AG09309 (cell line): ENCODE data around the gene GNG12.

ENCODE experiments used
- DNase-seq: peaks from one replicate; pipeline ENCODE4 v3.0.0-alpha.2; 2010; ENCODE audit warnings: low read depth
- H3K4me3 ChIP-seq: 2 replicates; pipeline ENCODE4 v1.5.1; 2011; ENCODE audit warnings: mild to moderate bottlenecking, low read depth, low read length, moderate library complexity; ENCODE audit not compliant: control insufficient read depth
- TF ChIP-seq, protein P1 (sequence below): IDR thresholded peaks from 2 replicates; pipeline ENCODE4 v1.5.1; 2011; ENCODE audit warnings: mild to moderate bottlenecking, low read depth, low read length, inconsistent platforms; ENCODE audit not compliant: insufficient read depth, control insufficient read depth; ENCODE audit errors: missing control alignments

Gene GNG12

DNA sequence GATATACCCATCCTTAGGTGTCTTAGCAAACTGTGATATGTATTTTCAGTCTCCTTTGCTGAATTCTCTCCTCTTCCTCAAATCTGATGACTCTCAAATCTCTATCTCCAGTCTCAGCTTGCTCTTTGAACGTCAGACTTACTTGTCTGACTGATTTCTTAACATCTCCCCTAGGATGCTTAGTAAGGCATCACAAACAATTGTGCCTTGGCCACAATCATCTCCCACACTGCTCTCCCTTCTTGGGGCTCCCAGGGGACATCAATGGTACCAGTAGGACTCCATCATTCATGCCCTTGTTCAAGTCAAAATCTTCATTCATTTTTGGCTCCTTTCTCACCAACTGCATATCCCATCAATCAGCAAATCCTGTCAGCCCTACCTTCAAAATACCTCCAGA is 42.0 kb downstream of the GNG12 start:
- DNase-seq = no peak
- no peak overlapping the region for H3K4me3 ChIP-seq
- TF ChIP-seq, protein P1, sequence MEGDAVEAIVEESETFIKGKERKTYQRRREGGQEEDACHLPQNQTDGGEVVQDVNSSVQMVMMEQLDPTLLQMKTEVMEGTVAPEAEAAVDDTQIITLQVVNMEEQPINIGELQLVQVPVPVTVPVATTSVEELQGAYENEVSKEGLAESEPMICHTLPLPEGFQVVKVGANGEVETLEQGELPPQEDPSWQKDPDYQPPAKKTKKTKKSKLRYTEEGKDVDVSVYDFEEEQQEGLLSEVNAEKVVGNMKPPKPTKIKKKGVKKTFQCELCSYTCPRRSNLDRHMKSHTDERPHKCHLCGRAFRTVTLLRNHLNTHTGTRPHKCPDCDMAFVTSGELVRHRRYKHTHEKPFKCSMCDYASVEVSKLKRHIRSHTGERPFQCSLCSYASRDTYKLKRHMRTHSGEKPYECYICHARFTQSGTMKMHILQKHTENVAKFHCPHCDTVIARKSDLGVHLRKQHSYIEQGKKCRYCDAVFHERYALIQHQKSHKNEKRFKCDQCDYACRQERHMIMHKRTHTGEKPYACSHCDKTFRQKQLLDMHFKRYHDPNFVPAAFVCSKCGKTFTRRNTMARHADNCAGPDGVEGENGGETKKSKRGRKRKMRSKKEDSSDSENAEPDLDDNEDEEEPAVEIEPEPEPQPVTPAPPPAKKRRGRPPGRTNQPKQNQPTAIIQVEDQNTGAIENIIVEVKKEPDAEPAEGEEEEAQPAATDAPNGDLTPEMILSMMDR = no peak

DNA sequence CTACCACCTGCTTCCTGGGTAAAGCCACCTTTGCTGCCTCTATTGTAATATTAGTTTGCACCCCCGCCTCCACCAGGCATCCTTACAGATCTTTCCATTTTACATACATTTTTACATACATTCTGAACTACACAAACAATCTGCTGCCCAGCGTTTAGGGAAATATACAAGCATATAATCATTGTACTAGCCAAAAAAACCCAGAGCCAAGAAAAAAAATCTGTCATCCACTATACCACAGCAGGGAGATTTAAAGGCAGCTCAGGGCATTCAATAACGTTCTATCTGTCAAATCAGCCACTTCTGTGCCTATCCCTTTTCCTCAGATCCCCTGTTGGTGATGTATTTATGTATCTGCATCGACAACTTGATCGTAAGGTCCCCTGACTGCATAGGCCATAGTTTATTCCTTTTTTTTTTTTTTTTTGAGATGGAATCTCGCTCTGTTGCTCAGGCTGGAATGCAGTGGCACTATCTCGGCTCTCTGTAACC is 43.0 kb downstream of the GNG12 start:
- H3K4me3 ChIP-seq = no peak overlapping the region
- TF ChIP-seq, protein P1 = no peak
- no peak for DNase-seq

DNA sequence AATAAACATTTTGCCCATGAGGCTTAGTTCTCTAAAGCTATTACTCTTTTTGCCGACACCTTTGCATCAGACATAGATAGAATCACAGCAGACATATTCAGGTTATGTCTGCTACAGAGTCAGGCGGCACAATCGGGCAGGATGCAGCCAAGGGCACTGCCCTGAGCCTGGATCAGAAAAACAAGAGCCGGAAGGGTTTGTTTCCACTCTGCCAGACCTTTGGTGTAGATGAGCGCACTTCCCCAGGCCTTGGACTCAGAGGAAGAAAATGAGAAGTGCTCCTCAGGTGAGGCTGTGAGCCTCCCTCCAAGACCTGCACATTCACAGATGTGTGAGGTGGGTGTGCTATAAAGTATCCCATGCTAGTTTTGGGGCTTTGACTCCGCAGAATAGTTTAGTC is 43.7 kb downstream of the GNG12 start:
- TF ChIP-seq, protein P1 = no peak
- no peak overlapping the region for H3K4me3 ChIP-seq
- no peak for DNase-seq

DNA sequence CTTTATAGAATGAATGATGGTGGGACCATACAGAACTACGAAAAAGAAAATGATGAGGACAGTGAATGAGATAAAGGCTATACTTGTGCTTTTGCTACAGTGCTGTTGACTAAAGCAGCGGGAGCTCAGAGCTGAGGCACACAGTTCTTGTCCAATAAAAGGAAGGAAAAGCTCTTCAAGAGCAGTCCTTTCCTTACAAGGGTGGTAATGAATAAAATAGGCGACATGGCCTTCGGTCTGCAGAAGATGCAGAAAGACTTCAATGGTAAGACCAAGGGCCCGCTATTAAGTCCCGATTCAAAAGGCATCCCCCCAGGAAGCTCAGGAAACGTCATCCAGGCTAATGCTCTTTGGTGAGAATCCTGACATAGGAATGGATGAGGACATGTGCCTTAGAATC is 44.4 kb downstream of the GNG12 start:
- TF ChIP-seq, protein P1 = no peak
- no peak for DNase-seq
- no peak overlapping the region for H3K4me3 ChIP-seq

DNA sequence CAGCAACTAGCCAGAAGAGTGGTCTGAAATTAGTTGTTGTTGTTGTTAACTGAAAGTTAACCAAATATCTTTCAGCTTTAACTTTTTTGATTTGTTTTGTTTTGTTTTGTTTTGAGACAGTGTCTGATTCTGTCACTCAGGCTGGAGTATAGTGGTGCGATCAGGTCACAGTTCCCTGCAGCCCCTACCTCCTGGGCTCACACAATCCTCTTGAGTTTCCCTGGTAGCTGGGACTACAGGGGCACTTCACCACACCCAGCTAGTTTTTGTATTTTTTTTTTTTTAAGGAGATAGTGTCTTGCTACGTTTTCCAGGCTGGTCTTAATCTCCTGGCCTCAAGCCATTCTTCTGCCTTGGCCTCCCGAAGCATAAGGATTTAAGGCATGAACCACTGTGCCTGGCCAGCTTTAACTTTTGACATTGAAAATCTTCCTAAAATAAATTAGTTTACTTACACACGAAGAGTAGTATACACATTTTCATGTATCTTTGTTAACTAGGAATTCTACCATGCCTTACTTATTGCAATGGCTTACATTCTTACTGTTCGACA is 45.0 kb downstream of the GNG12 start:
- no peak for DNase-seq
- TF ChIP-seq, protein P1 = no peak
- no peak overlapping the region for H3K4me3 ChIP-seq

DNA sequence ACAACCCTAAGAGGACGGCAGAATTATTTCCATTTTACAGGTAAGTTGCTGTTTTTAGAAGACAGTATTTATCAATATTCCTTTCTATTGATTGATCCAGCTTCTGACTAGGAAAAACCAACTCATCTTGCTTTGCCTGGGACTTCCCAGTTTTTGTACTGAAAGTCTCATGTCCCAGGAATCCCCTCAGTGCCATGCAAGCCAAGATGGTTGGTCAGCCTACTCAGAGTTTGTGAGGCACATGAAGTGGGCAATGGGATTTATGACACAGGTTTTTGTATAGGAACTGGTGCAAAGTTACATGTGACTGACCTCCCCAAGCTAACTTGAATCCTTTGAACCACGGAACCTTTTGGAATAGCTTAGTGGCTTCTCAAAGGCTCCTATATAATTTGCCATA is 45.5 kb downstream of the GNG12 start:
- TF ChIP-seq, protein P1 = no peak
- H3K4me3 ChIP-seq = no peak overlapping the region
- no peak for DNase-seq
